DMS53 (cell line): ENCODE results near the gene ARHGAP15.

ENCODE experiments used
- DNase-seq: peaks from one replicate; lab custom pipeline; 2025; lab: John Stamatoyannopoulos, UW

Gene ARHGAP15

DNA sequence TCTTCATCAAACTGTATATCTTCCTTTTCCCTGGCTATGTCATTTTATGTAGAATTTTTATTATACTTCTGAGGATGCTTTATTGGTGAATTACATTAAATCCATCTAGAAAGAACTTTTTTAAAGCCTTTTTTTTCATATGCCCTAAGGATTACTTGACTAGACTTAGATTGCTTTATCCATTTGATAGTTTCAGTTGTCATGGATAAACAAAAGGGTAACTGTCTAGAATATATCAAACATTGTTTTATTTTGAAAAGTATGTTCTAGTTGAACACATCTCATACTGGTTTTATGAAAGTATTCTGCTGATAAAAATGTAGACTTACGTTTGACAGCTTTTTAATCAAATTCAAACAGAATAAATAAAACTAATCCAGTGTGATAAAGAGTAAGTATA is 639.8 kb downstream of the ARHGAP15 start:
- no peak for DNase-seq

DNA sequence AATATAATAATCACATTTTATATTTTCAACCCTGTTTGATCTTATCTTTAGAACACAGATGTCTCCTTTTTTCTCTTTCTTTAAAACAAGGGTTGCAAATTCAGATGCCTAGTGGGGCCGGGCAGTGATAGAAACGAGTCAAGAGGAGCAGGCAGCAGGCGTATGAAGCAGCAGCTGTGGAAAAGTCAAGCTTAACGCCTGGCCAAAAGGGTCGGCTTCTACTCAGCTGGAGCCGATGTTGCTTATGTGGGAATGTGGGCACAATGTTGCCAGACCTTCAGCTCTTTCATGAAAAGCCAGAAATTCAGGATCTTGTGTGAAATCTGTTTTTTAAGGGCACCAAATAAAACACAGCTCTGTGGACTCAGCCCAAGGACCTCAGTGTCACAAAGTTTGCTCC is 642.7 kb downstream of the ARHGAP15 start:
- no peak for DNase-seq

GRCh38 chr2:143776526-143777297 is 647.5 kb downstream of the ARHGAP15 start:
- DNase-seq: no peak

- DNase-seq: no peak
Observed at GRCh38 chr2:143779021-143779420, 649.8 kb downstream of the ARHGAP15 start.

- DNase-seq: no peak
Observed at GRCh38 chr2:143786026-143786765, 657.0 kb downstream of the ARHGAP15 start.

DNA sequence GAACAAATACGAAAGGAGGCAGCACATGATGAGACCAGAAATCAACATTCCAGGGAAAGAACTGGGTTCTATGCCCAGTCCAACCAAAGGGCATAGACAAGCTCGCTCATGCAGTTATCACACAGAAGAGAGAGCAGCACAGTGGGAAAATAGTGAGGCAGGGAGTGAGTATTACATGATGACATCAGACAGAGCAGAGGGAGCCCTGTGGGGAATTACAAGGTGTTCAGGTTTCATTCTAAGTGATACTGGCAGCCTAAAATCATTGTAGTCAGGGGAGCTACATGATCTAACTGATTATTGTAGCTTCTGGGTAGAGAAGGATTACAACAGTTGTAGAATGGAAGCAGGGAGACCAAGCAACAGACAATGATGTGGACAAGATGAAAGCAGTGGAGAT is 658.5 kb downstream of the ARHGAP15 start:
- no peak for DNase-seq

GRCh38 chr2:143792602-143793001 is 663.4 kb downstream of the ARHGAP15 start:
- DNase-seq: no peak

DNA sequence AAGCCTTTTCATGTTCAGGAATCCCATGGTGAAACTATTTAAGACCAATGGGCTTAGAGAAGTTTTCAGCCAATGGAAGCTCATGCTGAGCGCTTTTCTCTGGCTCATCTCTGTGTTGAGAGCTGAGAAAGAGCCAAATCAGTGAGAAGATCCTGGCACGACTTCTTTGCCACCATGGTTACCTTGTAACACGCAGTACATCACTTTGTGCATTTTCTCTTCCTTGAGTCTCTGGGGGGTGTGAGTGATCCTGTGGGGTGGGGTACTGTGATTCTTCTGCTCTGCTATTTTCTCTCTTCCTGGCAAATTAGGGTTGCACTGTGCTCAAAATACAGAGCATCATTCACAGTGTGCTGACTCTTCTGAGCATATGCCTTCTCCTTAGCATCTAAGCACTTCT is 664.2 kb downstream of the ARHGAP15 start:
- DNase-seq: no peak

DNA sequence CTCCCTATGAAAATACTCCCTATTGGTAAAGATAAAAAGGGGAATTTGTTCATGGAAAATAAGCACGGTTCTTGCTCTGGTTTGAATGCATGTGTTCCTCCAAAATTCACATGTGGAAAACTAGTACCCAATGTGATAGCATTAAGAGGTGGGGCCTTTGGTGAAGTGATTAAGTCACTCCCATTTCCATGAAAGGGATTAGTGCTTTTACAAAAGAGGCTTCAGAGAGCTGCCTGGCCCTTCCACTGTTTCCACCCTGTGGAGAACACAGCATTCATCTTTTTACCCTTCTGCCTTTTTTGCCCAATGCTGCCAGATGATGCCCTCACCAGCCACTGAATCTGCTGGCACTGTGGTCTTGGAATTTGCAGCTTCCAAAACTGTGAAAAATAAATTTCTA is 666.8 kb downstream of the ARHGAP15 start:
- DNase-seq: no peak

DNA sequence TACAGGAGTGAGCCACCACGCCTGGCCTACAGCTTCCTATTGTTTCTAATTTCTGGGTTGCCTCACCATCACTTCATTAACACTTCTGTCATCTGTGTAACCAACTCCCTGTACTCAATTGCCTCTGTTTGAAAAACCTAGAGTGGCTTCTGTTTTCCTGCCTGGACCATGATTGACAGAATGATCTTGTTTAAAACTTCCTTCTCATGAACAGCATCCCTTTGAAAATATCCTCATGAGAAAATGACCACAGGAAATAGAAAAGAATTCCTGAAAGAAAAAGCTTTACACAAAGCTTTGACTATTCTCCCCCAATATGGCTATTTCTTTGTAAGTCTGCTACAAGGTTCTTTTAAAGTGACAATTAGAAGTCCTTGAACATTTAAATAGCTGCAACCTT is 672.3 kb downstream of the ARHGAP15 start:
- no peak for DNase-seq

- DNase-seq: no peak
Observed at GRCh38 chr2:143802242-143802641, 673.0 kb downstream of the ARHGAP15 start.

- DNase-seq: no peak
Observed at GRCh38 chr2:143802871-143803650, 673.8 kb downstream of the ARHGAP15 start.

- DNase-seq: no peak
Observed at GRCh38 chr2:143803936-143804335, 674.7 kb downstream of the ARHGAP15 start.

- no peak for DNase-seq
Observed at GRCh38 chr2:143805666-143806065, 676.4 kb downstream of the ARHGAP15 start.

DNA sequence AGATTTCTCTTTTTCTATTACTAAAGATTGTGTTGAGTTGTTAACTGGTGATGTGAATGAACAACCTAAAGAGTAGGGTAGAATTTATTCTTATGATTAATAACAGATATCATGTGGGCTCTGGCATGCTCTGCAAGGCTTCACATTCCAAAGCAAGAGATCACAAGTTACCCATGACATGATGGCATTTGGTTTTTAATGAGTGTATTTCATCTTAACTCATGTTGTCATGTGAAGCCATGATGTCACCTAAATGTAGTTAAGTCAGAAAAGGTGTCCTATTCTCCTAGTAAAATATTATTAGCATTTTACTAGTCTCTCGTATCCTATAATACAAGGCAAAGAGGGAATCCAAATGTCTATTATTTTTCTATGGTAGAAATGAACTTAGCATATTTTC is 678.0 kb downstream of the ARHGAP15 start:
- no peak for DNase-seq

DNA sequence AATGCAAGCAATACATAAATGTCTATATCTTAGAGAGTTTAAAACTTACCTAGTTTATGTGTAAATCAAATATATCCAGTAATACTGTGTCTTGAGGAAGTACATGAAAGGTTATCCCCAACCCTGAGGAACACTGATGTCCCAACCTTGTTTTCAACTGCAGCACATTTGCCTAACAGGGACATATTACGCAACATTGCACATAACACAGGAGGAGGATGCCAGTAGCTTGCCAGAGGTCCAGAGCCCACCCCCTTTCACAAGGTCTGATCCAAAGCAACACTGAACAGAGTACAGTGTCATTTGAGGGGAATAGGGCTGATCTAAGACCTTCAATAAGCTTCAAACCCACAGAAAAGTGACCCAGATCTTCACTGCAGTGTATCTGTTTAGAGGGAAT is 678.5 kb downstream of the ARHGAP15 start:
- no peak for DNase-seq

- DNase-seq: no peak
Observed at GRCh38 chr2:143808166-143808565, 678.9 kb downstream of the ARHGAP15 start.

- DNase-seq: no peak
Observed at GRCh38 chr2:143815082-143815481, 685.9 kb downstream of the ARHGAP15 start.

- DNase-seq: no peak
Observed at GRCh38 chr2:143816916-143817315, 687.7 kb downstream of the ARHGAP15 start.
